ENCODE data around the gene SP3. TPM values are rescaled to one million over a fixed set of nuclear protein-coding genes. Genes with fewer than 3 reads are reported as not detected.

The SP3 gene
- total and polyA plus RNA-seq, 2 experiments from 2014 or later = 24.1 to 110 TPM

GRCh38 chr2:173934895-173935294 is 30.3 kb downstream of the SP3 start:
- no peak overlapping the region for H3K27ac ChIP-seq (ENCODE audit: low read depth)
- H3K27me3 Mint-ChIP-seq (ENCODE audit: insufficient read depth, low read depth, poor library complexity) = no peaks in the 10 kb centered on the region

More at GRCh38 chr2:173934895-173935294, 30.3 kb downstream of the SP3 start:
- DNase-seq (ENCODE audit: low spot score) (no peak), ATAC-seq (no peak)
- peaks cover 39% of the 10 kb centered on the region for H3K4me1 ChIP-seq (ENCODE audit: insufficient read depth)
- H3K36me3 ChIP-seq (ENCODE audit: insufficient read depth) = no peaks in the 10 kb centered on the region
- TF ChIP-seq CREB1 (CRISPR knock-in tag; IDR thresholded peaks at IDR 0.05; ENCODE audit: low read depth) (no peak), JUNB (IDR thresholded peaks at IDR 0.05; ENCODE audit: unreplicated experiment) (no peak), ZNF331 (CRISPR knock-in tag; IDR thresholded peaks at IDR 0.05; ENCODE audit: low read depth) (no peak), STAT1 (IDR thresholded peaks at IDR 0.05; ENCODE audit: unreplicated experiment) (no peak), ZNF114 (CRISPR knock-in tag; IDR thresholded peaks at IDR 0.05) (no peak), ZNF462 (CRISPR knock-in tag; IDR thresholded peaks at IDR 0.05) (no peak), ETS1 (IDR thresholded peaks at IDR 0.05) (no peak), POLR2AphosphoS5 (IDR thresholded peaks at IDR 0.05; ENCODE audit: low read depth) (no peak)
- no peaks in the 10 kb centered on the region for H3K9me2 ChIP-seq (ENCODE audit: insufficient read depth)
- H3K4me3 Mint-ChIP-seq = no peak overlapping the region
- H3K79me2 ChIP-seq (replicated peaks; ENCODE audit: insufficient read depth) = peaks cover 99% of the 10 kb centered on the region
- peaks cover 19% of the 10 kb centered on the region for H3K4me1 Mint-ChIP-seq
- peaks cover 8% of the 10 kb centered on the region; the same call in 2 of the 3 replicates for H3K36me3 Mint-ChIP-seq (ENCODE audit: low read depth)
- H3K4me3 ChIP-seq = no peak overlapping the region
- no peak overlapping the region for H2AFZ ChIP-seq
- H3K4me2 ChIP-seq = no peak overlapping the region
- peaks cover 60% of the 10 kb centered on the region for H4K20me1 ChIP-seq (replicated peaks; ENCODE audit: insufficient read depth)
- H3K27me3 ChIP-seq (ENCODE audit: insufficient read depth) = no peaks in the 10 kb centered on the region
- H3K27ac Mint-ChIP-seq = no peak overlapping the region
- no peaks in the 10 kb centered on the region for H3K9me3 Mint-ChIP-seq
- H3F3A ChIP-seq (replicated peaks; ENCODE audit: low read depth) = no peaks in the 10 kb centered on the region

Data from GM23338 (cell line).